CD14-positive monocyte (primary cell): ENCODE data around the gene AHI1. TPM values are rescaled to one million over a fixed set of nuclear protein-coding genes. Genes with fewer than 3 reads are reported as not detected.
"Not testable (repeated sequence)": the region's sequence is repeated elsewhere in the genome, so short reads cannot be mapped to it uniquely, and the experiment has no call there.

ENCODE experiments used
- DNase-seq, 3 donors: peaks; one replicate each; pipeline ENCODE4 v3.0.0-alpha.2; 2011 to 2022
- H2AFZ ChIP-seq: 2 replicates; pipeline ENCODE4 v1.6.0; 2012; ENCODE audit warnings: mild to moderate bottlenecking, low read depth, low read length, inconsistent platforms; ENCODE audit not compliant: insufficient read depth, poor library complexity, severe bottlenecking
- H3K27ac ChIP-seq, 2 donors: 1 replicate in 1 of 2; 2 replicates in 1 of 2; pipeline ENCODE4 v1.5.1; 2012 to 2013; ENCODE audit warnings: low read length in 2 of 2, control low read depth in 1 of 2, inconsistent platforms in 1 of 2, low read depth in 1 of 2, mild to moderate bottlenecking in 1 of 2
- H3K27me3 ChIP-seq, 2 donors: one replicate each; pipeline versions ENCODE4 v1.6.0 to v1.6.1; 2011 to 2013; ENCODE audit warnings: low read length in 2 of 2; ENCODE audit not compliant: control insufficient read depth in 2 of 2, insufficient read depth in 2 of 2
- H3K36me3 ChIP-seq, 2 donors: replicated peaks in 1 of 2; 1 replicate in 1 of 2; 2 replicates in 1 of 2; pipeline versions ENCODE4 v1.5.1 to v1.6.1; 2012 to 2013; ENCODE audit warnings: low read length in 2 of 2, control low read depth in 1 of 2, inconsistent platforms in 1 of 2, mild to moderate bottlenecking in 1 of 2; ENCODE audit not compliant: insufficient read depth in 2 of 2, control insufficient read depth in 1 of 2
- H3K4me1 ChIP-seq, 2 donors: 1 replicate in 1 of 2; 2 replicates in 1 of 2; pipeline versions ENCODE4 v1.5.1 to v1.6.1; 2012 to 2013; ENCODE audit warnings: low read length in 2 of 2, control low read depth in 1 of 2, inconsistent platforms in 1 of 2, mild to moderate bottlenecking in 1 of 2, moderate library complexity in 1 of 2; ENCODE audit not compliant: insufficient read depth in 2 of 2, control insufficient read depth in 1 of 2
- H3K4me2 ChIP-seq: replicated peaks from 2 replicates; pipeline ENCODE3; 2012; ENCODE audit warnings: low read length, moderate library complexity, mild to moderate bottlenecking; ENCODE audit not compliant: poor library complexity, severe bottlenecking; ENCODE audit errors: extremely low read depth
- H3K4me3 ChIP-seq, 3 experiments: fragments of 200-600 bp in 1 of 3; sonication (generic) in 1 of 3; replicated peaks in 1 of 3; 1 replicate in 2 of 3; 2 replicates in 1 of 3; pipeline ENCODE4 v1.5.1; 2011 to 2013; ENCODE audit warnings: low read length in 3 of 3, mild to moderate bottlenecking in 3 of 3, control low read depth in 2 of 3, low read depth in 2 of 3, inconsistent platforms in 1 of 3, moderate library complexity in 1 of 3
- H3K79me2 ChIP-seq: 2 replicates; pipeline ENCODE4 v1.6.0; 2012; ENCODE audit warnings: mild to moderate bottlenecking, control low read depth, inconsistent platforms, low read length, moderate library complexity; ENCODE audit not compliant: insufficient read depth
- H3K9ac ChIP-seq: 2 replicates; pipeline ENCODE4 v1.6.0; 2017; ENCODE audit warnings: low read length, mild to moderate bottlenecking; ENCODE audit not compliant: insufficient read depth, poor library complexity, severe bottlenecking
- H3K9me3 ChIP-seq, 2 donors: replicated peaks in 1 of 2; 1 replicate in 1 of 2; 2 replicates in 1 of 2; pipeline versions ENCODE4 v1.5.1 to v1.6.1; 2012 to 2013; ENCODE audit warnings: low read length in 2 of 2, control low read depth in 1 of 2; ENCODE audit not compliant: control insufficient read depth in 1 of 2, insufficient read depth in 1 of 2
- H4K20me1 ChIP-seq: 2 replicates; pipeline ENCODE4 v1.6.0; 2012; ENCODE audit warnings: mild to moderate bottlenecking, low read length, control low read depth, moderate library complexity; ENCODE audit not compliant: insufficient read depth
- H3K27ac Mint-ChIP-seq, 7 donors: one replicate each; pipeline ENCODE4 v1.8.0; 2020; ENCODE audit warnings: mild to moderate bottlenecking in 7 of 7, mixed read lengths in 7 of 7, moderate library complexity in 6 of 7, inconsistent platforms in 2 of 7
- H3K27me3 Mint-ChIP-seq, 3 donors: one replicate each; pipeline ENCODE4 v1.8.0; 2021 to 2022; ENCODE audit warnings: low read depth in 3 of 3, mild to moderate bottlenecking in 3 of 3, mixed read lengths in 3 of 3, moderate library complexity in 3 of 3, inconsistent platforms in 1 of 3
- H3K36me3 Mint-ChIP-seq, 2 donors: one replicate each; pipeline ENCODE4 v1.8.0; 2020; ENCODE audit warnings: mixed read lengths in 2 of 2, inconsistent platforms in 1 of 2, mild to moderate bottlenecking in 1 of 2
- H3K4me1 Mint-ChIP-seq: one replicate; pipeline ENCODE4 v1.8.0; 2020; ENCODE audit warnings: mild to moderate bottlenecking, mixed read lengths
- H3K4me3 Mint-ChIP-seq, 2 donors: one replicate each; pipeline ENCODE4 v1.8.0; 2020; ENCODE audit warnings: mild to moderate bottlenecking in 2 of 2, mixed read lengths in 2 of 2, moderate library complexity in 1 of 2
- H3K9me3 Mint-ChIP-seq, 7 donors: one replicate each; pipeline ENCODE4 v1.8.0; 2020 to 2022; ENCODE audit warnings: mixed read lengths in 7 of 7, mild to moderate bottlenecking in 6 of 7, moderate library complexity in 6 of 7, inconsistent platforms in 2 of 7
- CTCF ChIP-seq: fragments of 200-600 bp; IDR thresholded peaks from one replicate; pipeline ENCODE4 v1.8.0; 2022; ENCODE audit warnings: antibody characterized with exemption, mild to moderate bottlenecking
- WGBS: methylation state at CpG from one replicate; pipeline ENCODE4 v1.1.5; 2013; ENCODE audit warnings: missing lambda C conversion rate; ENCODE audit not compliant: insufficient coverage; 5-methylcytosine and 5-hydroxymethylcytosine counted together
- intact Hi-C, 2 donors: fragments of 100-400 bp; cut with micrococcal nuclease; formaldehyde crosslinking; loops; one replicate each; pipeline versions ENCODE4 v1.15.0 to v1.15.1; 2023
- polyA plus RNA-seq, 3 donors: library from polyadenylated mRNA; depleted of rRNA in 1 of 3; unstranded in 2 of 3; stranded (reverse) in 1 of 3; fragments of 300-500 nt in 2 of 3; fragments of >200 nt in 1 of 3; fragmentation: Illumina TruSeq in 2 of 3; gene quantifications; 1 replicate in 2 of 3; 2 replicates in 1 of 3; pipeline ENCODE4 v1.2.3, GENCODE V29; 2012 to 2021

AHI1 gene
- polyA plus RNA-seq, 3 donors: 0.91 to 2.8 (median 1.4) TPM

GRCh38 chr6:135250234-135250633, 247.3 kb downstream of the AHI1 start:
- Histone ChIP-seq H4K20me1 (no peaks in the 10 kb centered on the region), H3K4me2 (no peak overlapping the region), H3K79me2 (no peaks in the 10 kb centered on the region), H3K36me3 (no peaks in the 10 kb centered on the region), H3K27ac (peak overlapping the region in 1 of 2 donors; percentile 7), H2AFZ (no peak overlapping the region), H3K4me1 (peaks cover 4 to 5% of the 10 kb centered on the region in 2 donors), H3K9ac (no peak overlapping the region), H3K9me3 (no peaks in the 10 kb centered on the region), H3K4me3 (no peak overlapping the region), H3K27me3 (no peaks in the 10 kb centered on the region)
- Mint-ChIP-seq H3K4me1 (peaks cover 30% of the 10 kb centered on the region), H3K27ac (peak overlapping the region in 4 of 7 donors; percentile 4 to 60 (median 24)), H3K4me3 (no peak overlapping the region), H3K36me3 (no peaks in the 10 kb centered on the region), H3K9me3 (peaks cover 0 to 4% (median 2%) of the 10 kb centered on the region in 7 donors), H3K27me3 (no peaks in the 10 kb centered on the region)
- DNase-seq: peak; percentile 49 to 84 (median 58)
- TF ChIP-seq CTCF: no peak
- intact Hi-C loops: no loop called here
- no CpG with 5 or more reads among the region's 9 CpGs for WGBS

- H3K36me3 Mint-ChIP-seq, H3K27ac Mint-ChIP-seq, H3K4me2 ChIP-seq, DNase-seq, H3K9me3 ChIP-seq, H3K9me3 Mint-ChIP-seq, H3K4me3 ChIP-seq, H3K36me3 ChIP-seq, H3K27me3 Mint-ChIP-seq, H2AFZ ChIP-seq, H3K4me1 ChIP-seq, H3K9ac ChIP-seq, H3K79me2 ChIP-seq, H3K27me3 ChIP-seq, H3K27ac ChIP-seq, intact Hi-C loops, H4K20me1 ChIP-seq, H3K4me3 Mint-ChIP-seq: not testable (repeated sequence)
- peaks cover 20% of the 10 kb centered on the region for H3K4me1 Mint-ChIP-seq
- WGBS: 98% methylated on average over 4 of the region's 8 CpGs
Observed at GRCh38 chr6:135246412-135247012, 251.0 kb downstream of the AHI1 start.
